Vagina (tissue), 2 donors: ENCODE results near the gene UBE4B. TPM values are rescaled to one million over a fixed set of nuclear protein-coding genes. Genes with fewer than 3 reads are reported as not detected.

Experiments
- DNase-seq, 2 donors: peaks; one replicate each; pipeline ENCODE4 v3.0.0-alpha.2; 2017; ENCODE audit errors: extremely low spot score in 2 of 2
- H3K27ac ChIP-seq: fragments of 200-600 bp; sonication (generic); one replicate; pipeline ENCODE4 v1.5.1; 2019
- H3K27me3 ChIP-seq: fragments of 200-600 bp; sonication (generic); one replicate; pipeline ENCODE4 v1.5.1; 2019
- H3K36me3 ChIP-seq, 2 donors: fragments of 200-600 bp; sonication (generic); one replicate each; pipeline ENCODE4 v1.5.1; 2017 to 2019
- H3K4me1 ChIP-seq: fragments of 200-600 bp; sonication (generic); one replicate; pipeline ENCODE4 v1.5.1; 2019
- H3K4me3 ChIP-seq, 2 donors: fragments of 200-600 bp; sonication (generic); 1 replicate in 1 of 2; 2 replicates in 1 of 2; pipeline ENCODE4 v1.5.1; 2016 to 2019
- H3K9me3 ChIP-seq: fragments of 200-600 bp; sonication (generic); one replicate; pipeline ENCODE4 v1.5.1; 2019
- CTCF ChIP-seq, 3 experiments: fragments of 450-650 bp in 2 of 3; fragments of 200-600 bp in 1 of 3; sonication (generic) in 1 of 3; IDR thresholded peaks; one replicate each; pipeline ENCODE4 v1.5.1; 2017 to 2019; ENCODE audit warnings: antibody characterized with exemption in 3 of 3, mild to moderate bottlenecking in 2 of 3, moderate library complexity in 2 of 3
- POLR2A ChIP-seq, 2 donors: fragments of 450-650 bp; IDR thresholded peaks; one replicate each; pipeline ENCODE4 v1.6.1; 2017; ENCODE audit warnings: antibody characterized with exemption in 2 of 2, mild to moderate bottlenecking in 2 of 2, moderate library complexity in 2 of 2
- POLR2AphosphoS5 ChIP-seq, 2 donors: sonication (generic); formaldehyde crosslinking; IDR thresholded peaks; one replicate each; pipeline ENCODE4 v1.9.0; 2017; ENCODE audit warnings: antibody characterized with exemption in 2 of 2, mild to moderate bottlenecking in 2 of 2, low read depth in 1 of 2; ENCODE audit not compliant: insufficient read depth in 1 of 2
- intact Hi-C: fragments of 100-400 bp; cut with DNase I; formaldehyde crosslinking; loops from one replicate; pipeline ENCODE4 v1.15.1; 2023
- total RNA-seq: library from RNA; depleted of rRNA; stranded (reverse); fragments of >200 nt; gene quantifications from one replicate; pipeline ENCODE4 v1.2.3, GENCODE V29; 2016

Gene UBE4B
- total RNA-seq, 1 donor from 2014 or later: 51.1 TPM

DNA sequence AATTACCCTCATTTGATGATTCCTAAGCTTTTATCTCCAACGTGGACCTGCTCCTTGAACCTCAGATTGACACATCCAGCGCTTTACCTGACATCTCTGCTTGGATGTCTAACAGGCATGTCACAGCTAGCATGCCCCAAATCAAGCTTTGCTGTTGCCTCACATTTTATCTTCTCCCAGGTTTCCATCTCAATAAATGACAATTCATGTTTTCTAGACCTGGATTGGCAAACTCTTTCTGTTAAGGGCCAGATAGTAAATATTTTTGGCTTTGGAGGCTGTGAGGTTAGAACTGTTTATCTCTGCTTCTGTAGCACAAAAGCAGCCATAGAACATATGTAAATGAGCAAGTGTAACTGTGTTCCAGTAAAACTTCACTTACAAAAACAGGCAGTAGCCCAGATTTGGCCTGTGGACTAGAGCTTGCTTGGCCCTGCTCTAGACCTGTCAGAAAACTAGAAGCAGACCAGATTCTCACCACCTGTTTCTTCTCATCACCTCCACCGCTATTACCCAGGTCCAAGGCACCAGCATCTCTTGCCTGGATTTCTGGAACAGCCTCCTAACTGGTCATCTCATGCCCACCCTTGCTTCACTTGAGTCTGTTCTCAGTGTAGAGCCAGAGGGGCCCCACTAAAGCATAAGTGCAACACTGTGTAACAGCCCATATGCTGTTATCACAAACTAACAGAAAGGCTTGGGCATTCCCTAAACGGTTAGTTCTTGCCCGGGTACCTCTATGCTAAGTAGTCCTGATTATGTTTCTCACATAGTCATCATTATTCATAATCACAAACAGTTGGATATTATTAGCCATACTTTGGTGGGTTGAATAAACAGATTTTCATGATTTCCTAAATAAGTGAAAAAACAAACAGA lies 42.3 kb downstream of the UBE4B start:
- H3K27me3 ChIP-seq: no peaks in the 10 kb centered on the region
- no peak for TF ChIP-seq CTCF (IDR thresholded peaks at IDR 0.05)
- no peak for TF ChIP-seq POLR2A (IDR thresholded peaks at IDR 0.05)
- TF ChIP-seq POLR2AphosphoS5 (IDR thresholded peaks at IDR 0.05; ENCODE audit: insufficient read depth in 1 of 2, low read depth in 1 of 2): no peak
- no peak overlapping the region for H3K4me3 ChIP-seq
- DNase-seq: no peak
- intact Hi-C loops: no loop called here
- peak overlapping the region; percentile 36 for H3K27ac ChIP-seq
- no peaks in the 10 kb centered on the region for H3K9me3 ChIP-seq
- H3K4me1 ChIP-seq: peaks cover 45% of the 10 kb centered on the region
- H3K36me3 ChIP-seq: no peaks in the 10 kb centered on the region

- Histone ChIP-seq H3K9me3 (no peaks in the 10 kb centered on the region), H3K27ac (peak overlapping the region; percentile 36), H3K36me3 (no peaks in the 10 kb centered on the region), H3K27me3 (no peaks in the 10 kb centered on the region), H3K4me1 (peaks cover 45% of the 10 kb centered on the region), H3K4me3 (no peak overlapping the region)
- intact Hi-C loops: no loop called here
- DNase-seq: no peak
- TF ChIP-seq POLR2A (IDR thresholded peaks at IDR 0.05): no peak
- TF ChIP-seq POLR2AphosphoS5 (IDR thresholded peaks at IDR 0.05; ENCODE audit: insufficient read depth in 1 of 2, low read depth in 1 of 2): no peak
- no peak for TF ChIP-seq CTCF (IDR thresholded peaks at IDR 0.05)
These were observed 43.0 kb downstream of the UBE4B start for GRCh38 chr1:10075732-10076131.

DNA sequence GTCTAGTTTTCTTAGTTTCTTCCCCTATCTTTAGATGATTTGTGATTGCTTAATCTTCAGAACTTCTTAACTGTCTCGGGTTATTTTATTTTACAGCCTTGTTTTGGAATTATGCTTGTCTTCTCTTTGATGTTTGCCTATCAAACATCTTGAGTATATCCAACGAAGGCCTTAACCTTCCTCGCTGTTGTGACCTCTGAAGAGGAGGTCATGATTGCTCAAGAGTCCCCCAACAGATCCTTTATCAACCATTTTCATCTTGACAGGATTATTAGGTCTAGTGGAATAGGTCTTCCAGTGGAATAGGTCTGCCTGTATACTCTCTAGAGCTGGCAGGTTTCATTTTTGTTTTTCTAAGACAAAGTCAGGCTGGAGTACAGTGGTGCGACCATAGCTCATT lies 45.7 kb downstream of the UBE4B start:
- no peak for DNase-seq
- Histone ChIP-seq H3K36me3 (no peaks in the 10 kb centered on the region), H3K9me3 (no peaks in the 10 kb centered on the region), H3K27ac (no peak overlapping the region), H3K4me1 (peaks cover 52% of the 10 kb centered on the region), H3K27me3 (no peaks in the 10 kb centered on the region), H3K4me3 (no peak overlapping the region)
- TF ChIP-seq POLR2AphosphoS5 (IDR thresholded peaks at IDR 0.05; ENCODE audit: insufficient read depth in 1 of 2, low read depth in 1 of 2) (no peak), CTCF (IDR thresholded peaks at IDR 0.05) (no peak), POLR2A (IDR thresholded peaks at IDR 0.05) (no peak)
- intact Hi-C loops: no loop called here

- DNase-seq: no peak
- Histone ChIP-seq H3K4me1 (peaks cover 41% of the 10 kb centered on the region), H3K4me3 (no peak overlapping the region), H3K9me3 (no peaks in the 10 kb centered on the region), H3K27ac (no peak overlapping the region), H3K27me3 (no peaks in the 10 kb centered on the region), H3K36me3 (no peaks in the 10 kb centered on the region)
- TF ChIP-seq POLR2A (IDR thresholded peaks at IDR 0.05): no peak
- intact Hi-C loops: no loop called here
These were observed 47.8 kb downstream of the UBE4B start for GRCh38 chr1:10080523-10080922.

DNA sequence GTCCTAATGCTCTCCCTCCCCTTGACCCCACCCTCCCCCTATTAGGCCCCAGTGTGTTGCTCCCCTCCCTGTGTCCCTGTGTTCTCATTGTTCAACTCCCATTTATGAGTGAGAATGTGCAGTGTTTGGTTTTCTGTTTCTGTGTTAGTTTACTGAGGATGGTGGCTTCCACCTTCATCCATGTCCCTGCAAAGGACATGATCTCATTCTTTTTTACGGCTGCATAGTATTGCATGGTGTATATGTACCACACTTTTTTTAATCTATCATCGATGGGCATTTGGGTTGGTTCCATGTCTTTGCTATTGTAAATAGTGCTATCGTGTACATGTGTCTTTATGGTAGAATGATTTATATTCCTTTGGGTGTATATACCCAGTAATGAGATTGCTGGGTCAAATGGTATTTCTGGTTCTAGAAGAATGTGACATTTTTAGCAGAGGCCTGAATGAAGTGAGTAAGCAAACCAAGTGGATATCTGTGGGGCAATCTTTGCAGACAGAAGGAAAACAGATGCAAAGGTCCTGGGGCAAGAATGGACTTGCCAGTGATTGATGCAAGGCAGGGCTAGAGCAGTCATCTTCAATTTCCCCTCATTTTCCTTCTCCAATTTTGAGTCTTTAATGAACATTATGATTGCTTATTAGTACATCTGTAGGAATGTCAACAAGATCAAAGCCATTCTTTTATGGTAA lies 50.2 kb downstream of the UBE4B start:
- Histone ChIP-seq H3K27me3 (no peaks in the 10 kb centered on the region), H3K9me3 (no peaks in the 10 kb centered on the region), H3K4me3 (no peak overlapping the region), H3K36me3 (no peaks in the 10 kb centered on the region), H3K27ac (no peak overlapping the region), H3K4me1 (peaks cover 25% of the 10 kb centered on the region)
- intact Hi-C loops: no loop called here
- no peak for TF ChIP-seq POLR2A (IDR thresholded peaks at IDR 0.05)
- TF ChIP-seq POLR2AphosphoS5 (IDR thresholded peaks at IDR 0.05; ENCODE audit: insufficient read depth in 1 of 2, low read depth in 1 of 2): no peak
- no peak for TF ChIP-seq CTCF (IDR thresholded peaks at IDR 0.05)
- DNase-seq: no peak
